IMR-90 (cell line): ENCODE measurements around the gene KIF18A. TPM values are rescaled to one million over a fixed set of nuclear protein-coding genes. Genes with fewer than 3 reads are reported as not detected.

Experiments
- ATAC-seq: fragments of 200-7000 bp; cut with Tn5 transposase; 2 replicates; pipeline ENCODE4 v1.9.1; 2020; ENCODE audit warnings: low read depth, mild to moderate bottlenecking, moderate library complexity
- BruUV-seq: library from RNA; stranded (reverse); fragments of 400-500 nt; replicated peaks from 2 replicates; lab custom pipeline; 2021; lab: Mats Ljungman, UMichigan
- CTCF ChIA-PET: fragments of 300-600 bp; formaldehyde crosslinking; extraction: SDS; loops from one replicate; lab custom pipeline; 2021; ENCODE audit warnings: antibody characterized with exemption; lab: Yijun Ruan, JAX
- POLR2A ChIA-PET: fragments of 300-600 bp; sonication (Branson Sonifier 250); formaldehyde crosslinking; loops from one replicate; lab custom pipeline; 2022; ENCODE audit warnings: antibody characterized with exemption; ENCODE audit not compliant: unreplicated experiment; lab: Charles Lee
- DNase-seq: peaks from one replicate; pipeline ENCODE4 v3.0.0; 2013
- H2AFZ ChIP-seq: replicated peaks from 2 replicates; pipeline ENCODE3; 2013; ENCODE audit warnings: low read length, mild to moderate bottlenecking; ENCODE audit not compliant: poor library complexity
- H2AK5ac ChIP-seq: 2 replicates; pipeline ENCODE4 v1.6.1; 2013; ENCODE audit warnings: low read depth, low read length, inconsistent platforms
- H2AK9ac ChIP-seq: replicated peaks from 2 replicates; pipeline ENCODE3; 2013; ENCODE audit warnings: mild to moderate bottlenecking, low read depth, low read length, moderate library complexity; ENCODE audit not compliant: poor library complexity
- H2BK120ac ChIP-seq: 2 replicates; pipeline ENCODE4 v1.6.1; 2013; ENCODE audit warnings: low read depth, low read length, inconsistent platforms
- H2BK15ac ChIP-seq: 3 replicates; pipeline ENCODE4 v1.6.1; 2013; ENCODE audit warnings: low read depth, low read length, inconsistent platforms
- H2BK20ac ChIP-seq: 2 replicates; pipeline ENCODE4 v1.6.1; 2013; ENCODE audit warnings: low read depth, mild to moderate bottlenecking, inconsistent platforms, low read length, moderate library complexity
- H2BK5ac ChIP-seq: 2 replicates; pipeline ENCODE4 v1.6.1; 2013; ENCODE audit warnings: mild to moderate bottlenecking, low read depth, low read length, inconsistent platforms; ENCODE audit not compliant: poor library complexity, severe bottlenecking
- H3K14ac ChIP-seq: replicated peaks from 2 replicates; pipeline ENCODE4 v1.6.1; 2013; ENCODE audit warnings: low read depth, low read length, inconsistent platforms
- H3K18ac ChIP-seq: 2 replicates; pipeline ENCODE4 v1.6.1; 2013; ENCODE audit warnings: low read depth, low read length, control low read depth
- H3K23ac ChIP-seq: 2 replicates; pipeline ENCODE4 v1.6.1; 2013; ENCODE audit warnings: low read depth, low read length, inconsistent platforms
- H3K27ac ChIP-seq: 2 replicates; pipeline ENCODE4 v1.5.1; 2013; ENCODE audit warnings: mild to moderate bottlenecking, control low read depth, low read length; ENCODE audit not compliant: insufficient read depth
- H3K27me3 ChIP-seq: 2 replicates; pipeline ENCODE4 v1.6.1; 2013; ENCODE audit warnings: low read length; ENCODE audit not compliant: control insufficient read depth, insufficient read depth
- H3K36me3 ChIP-seq: 2 replicates; pipeline ENCODE4 v1.6.1; 2013; ENCODE audit warnings: low read length, mixed read lengths; ENCODE audit not compliant: control insufficient read depth, insufficient read depth
- H3K4ac ChIP-seq: 2 replicates; pipeline ENCODE4 v1.6.1; 2013; ENCODE audit warnings: low read depth, low read length, inconsistent platforms
- H3K4me1 ChIP-seq: 2 replicates; pipeline ENCODE4 v1.6.1; 2013; ENCODE audit warnings: low read length, mixed read lengths; ENCODE audit not compliant: control insufficient read depth, insufficient read depth
- H3K4me2 ChIP-seq: 2 replicates; pipeline ENCODE4 v1.6.1; 2013; ENCODE audit warnings: low read depth, mild to moderate bottlenecking, control low read depth, low read length, moderate library complexity
- H3K4me3 ChIP-seq: 2 replicates; pipeline ENCODE4 v1.5.1; 2013; ENCODE audit warnings: low read depth, mild to moderate bottlenecking, control low read depth, low read length, moderate library complexity; ENCODE audit not compliant: insufficient read depth
- H3K56ac ChIP-seq: 2 replicates; pipeline ENCODE4 v1.6.1; 2013; ENCODE audit warnings: low read length, inconsistent platforms; ENCODE audit not compliant: insufficient read depth; ENCODE audit errors: extremely low read depth
- H3K79me1 ChIP-seq, 2 experiments: 2 replicates each; pipeline ENCODE4 v1.6.1; 2013; ENCODE audit warnings: low read length in 2 of 2, inconsistent platforms in 1 of 2, low read depth in 1 of 2
- H3K9ac ChIP-seq: 2 replicates; pipeline ENCODE4 v1.6.1; 2013; ENCODE audit warnings: low read depth, low read length, control low read depth
- H3K9me1 ChIP-seq: 2 replicates; pipeline ENCODE4 v1.6.1; 2013; ENCODE audit warnings: low read length, inconsistent platforms; ENCODE audit not compliant: insufficient read depth
- H3K9me3 ChIP-seq: 2 replicates; pipeline ENCODE4 v1.6.1; 2013; ENCODE audit warnings: low read length; ENCODE audit not compliant: control insufficient read depth, insufficient read depth
- H4K20me1 ChIP-seq: 2 replicates; pipeline ENCODE4 v1.6.1; 2013; ENCODE audit warnings: low read length, inconsistent platforms; ENCODE audit not compliant: insufficient read depth
- H4K5ac ChIP-seq: 2 replicates; pipeline ENCODE4 v1.6.1; 2013; ENCODE audit warnings: mild to moderate bottlenecking, low read depth, low read length, control low read depth
- H4K8ac ChIP-seq, 2 experiments: 2 replicates each; pipeline ENCODE4 v1.6.1; 2013; ENCODE audit warnings: low read depth in 2 of 2, low read length in 2 of 2, control low read depth in 1 of 2, inconsistent platforms in 1 of 2
- H4K91ac ChIP-seq: 2 replicates; pipeline ENCODE4 v1.6.1; 2013; ENCODE audit warnings: low read depth, low read length, inconsistent platforms; ENCODE audit not compliant: insufficient read depth
- BHLHE40 ChIP-seq: fragments of 150-350 bp; IDR thresholded peaks from 2 replicates; pipeline ENCODE4 v1.6.1; 2016; ENCODE audit warnings: mild to moderate bottlenecking, low read depth, low read length
- CHD1 ChIP-seq: IDR thresholded peaks from 2 replicates; pipeline ENCODE4 v1.6.1; 2012; ENCODE audit warnings: low read depth, low read length, improper control_type of control experiment
- MAZ ChIP-seq: IDR thresholded peaks from 2 replicates; pipeline ENCODE4 v1.6.1; 2012; ENCODE audit warnings: low read depth, mild to moderate bottlenecking, low read length, improper control_type of control experiment, moderate library complexity, borderline replicate concordance
- MXI1 ChIP-seq: IDR thresholded peaks from 2 replicates; pipeline ENCODE4 v1.6.1; 2012; ENCODE audit warnings: low read depth, mild to moderate bottlenecking, low read length, moderate library complexity, borderline replicate concordance
- NFE2L2 ChIP-seq: fragments of 150-350 bp; IDR thresholded peaks from 2 replicates; pipeline ENCODE4 v1.6.1; 2016; ENCODE audit warnings: low read depth, mild to moderate bottlenecking, low read length
- POLR2A ChIP-seq: IDR thresholded peaks from 2 replicates; pipeline ENCODE4 v1.6.1; 2012; ENCODE audit warnings: mild to moderate bottlenecking, low read depth, low read length
- RAD21 ChIP-seq: IDR thresholded peaks from 2 replicates; pipeline ENCODE4 v1.6.1; 2012; ENCODE audit warnings: low read length, improper control_type of control experiment
- RCOR1 ChIP-seq: IDR thresholded peaks from 2 replicates; pipeline ENCODE4 v1.6.1; 2012; ENCODE audit warnings: mild to moderate bottlenecking, low read length, improper control_type of control experiment; ENCODE audit not compliant: insufficient replicate concordance
- RFX5 ChIP-seq: IDR thresholded peaks from 2 replicates; pipeline ENCODE4 v1.8.0; 2012; ENCODE audit warnings: low read depth, mild to moderate bottlenecking, low read length, moderate library complexity
- USF2 ChIP-seq: fragments of 150-350 bp; IDR thresholded peaks from 2 replicates; pipeline ENCODE4 v1.6.1; 2017; ENCODE audit warnings: mild to moderate bottlenecking, antibody characterized with exemption, low read length, low read depth
- WGBS, 2 experiments: methylation state at CpG; one replicate each; pipeline versions ENCODE4 v1.1.5 to v1.1.7; 2013; ENCODE audit warnings: missing lambda C conversion rate in 2 of 2; ENCODE audit not compliant: insufficient read length in 1 of 2; ENCODE audit errors: extremely low coverage in 2 of 2; 5-methylcytosine and 5-hydroxymethylcytosine counted together
- dilution Hi-C: fragments of 300-500 bp; cut with HindIII; formaldehyde crosslinking; loops from one replicate; pipeline ENCODE4 v1.14.3; 2018; ENCODE audit warnings: low sequenced_read_pairs; ENCODE audit not compliant: unreplicated experiment
- in situ Hi-C: fragments of 300-500 bp; cut with MboI; formaldehyde crosslinking; loops from 3 replicates; pipeline ENCODE4 v1.14.3; 2019; ENCODE audit warnings: low sequenced_read_pairs, inconsistent platforms, mixed read lengths
- intact Hi-C: fragments of 100-400 bp; cut with micrococcal nuclease; formaldehyde crosslinking; loops from 2 replicates; pipeline ENCODE4 v1.10.0; 2022
- polyA plus RNA-seq, 3 experiments: library from polyadenylated mRNA; depleted of rRNA; stranded (reverse); fragments of >200 nt; gene quantifications; 2 replicates each; pipeline ENCODE4 v1.2.3, GENCODE V29; 2012; ENCODE audit warnings: low replicate concordance in 1 of 3
- total RNA-seq: library from RNA; depleted of rRNA; stranded (reverse); fragments of >200 nt; gene quantifications from 2 replicates; pipeline ENCODE4 v1.2.3, GENCODE V29; 2012
- TF ChIP-seq, protein P1 (sequence below): fragments of 150-350 bp; IDR thresholded peaks from 2 replicates; pipeline ENCODE4 v1.6.1; 2016; ENCODE audit warnings: low read depth, mild to moderate bottlenecking, low read length, moderate library complexity, borderline replicate concordance

Gene KIF18A
- total and polyA plus RNA-seq, 2 of the 4 experiments (the other 2 are of a cell fraction): 8.9 to 24.4 TPM

GRCh38 chr11:28040384-28040783 lies 67.6 kb downstream of the KIF18A start:
- H3K27ac ChIP-seq: no peak overlapping the region
- no peaks in the 10 kb centered on the region for H3K36me3 ChIP-seq
- no peak overlapping the region for H4K91ac ChIP-seq
- H3K4me2 ChIP-seq: no peak overlapping the region
- H2BK15ac ChIP-seq: no peak overlapping the region
- intact Hi-C loops (no loop called here), in situ Hi-C loops (no loop called here), dilution Hi-C loops (no loop called here)
- DNase-seq (no peak), ATAC-seq (no peak)
- H3K27me3 ChIP-seq: no peaks in the 10 kb centered on the region
- H2AK5ac ChIP-seq: no peak overlapping the region
- no peak overlapping the region for H2BK5ac ChIP-seq
- no peak overlapping the region for H3K9ac ChIP-seq
- no peaks in the 10 kb centered on the region for H4K20me1 ChIP-seq
- H2BK20ac ChIP-seq: no peak overlapping the region
- WGBS, 2 experiments: no CpG with 5 or more reads among the region's 2 CpGs
- H4K8ac ChIP-seq: no peak overlapping the region
- H3K4me3 ChIP-seq: no peak overlapping the region
- TF ChIP-seq MXI1 (no peak), BHLHE40 (no peak), RCOR1 (no peak), NFE2L2 (no peak), MAZ (no peak), RAD21 (no peak), RFX5 (no peak), USF2 (no peak), CHD1 (no peak), POLR2A (no peak)
- TF ChIP-seq, protein P1, sequence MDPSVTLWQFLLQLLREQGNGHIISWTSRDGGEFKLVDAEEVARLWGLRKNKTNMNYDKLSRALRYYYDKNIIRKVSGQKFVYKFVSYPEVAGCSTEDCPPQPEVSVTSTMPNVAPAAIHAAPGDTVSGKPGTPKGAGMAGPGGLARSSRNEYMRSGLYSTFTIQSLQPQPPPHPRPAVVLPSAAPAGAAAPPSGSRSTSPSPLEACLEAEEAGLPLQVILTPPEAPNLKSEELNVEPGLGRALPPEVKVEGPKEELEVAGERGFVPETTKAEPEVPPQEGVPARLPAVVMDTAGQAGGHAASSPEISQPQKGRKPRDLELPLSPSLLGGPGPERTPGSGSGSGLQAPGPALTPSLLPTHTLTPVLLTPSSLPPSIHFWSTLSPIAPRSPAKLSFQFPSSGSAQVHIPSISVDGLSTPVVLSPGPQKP: no peak
- no peaks in the 10 kb centered on the region for H3K9me3 ChIP-seq
- no peak overlapping the region for H2AFZ ChIP-seq
- no peak overlapping the region for H2AK9ac ChIP-seq
- no TSS peak for BruUV-seq
- ChIA-PET CTCF (no interaction called here), POLR2A (no interaction called here)
- H4K5ac ChIP-seq: no peak overlapping the region
- H3K79me1 ChIP-seq: peaks cover 7 to 16% of the 10 kb centered on the region in 2 experiments; a peak in 3 of 4 replicates
- H2BK120ac ChIP-seq: no peak overlapping the region
- no peak overlapping the region for H3K23ac ChIP-seq
- H3K56ac ChIP-seq: no peak overlapping the region
- no peak overlapping the region for H3K14ac ChIP-seq
- no peaks in the 10 kb centered on the region for H3K9me1 ChIP-seq
- no peaks in the 10 kb centered on the region for H3K4me1 ChIP-seq
- no peak overlapping the region for H3K18ac ChIP-seq
- H3K4ac ChIP-seq: no peak overlapping the region
